K562 treated with DMSO at 1 percent for 12 hours (cell line): ENCODE measurements around the gene RP9. TPM values are rescaled to one million over a fixed set of nuclear protein-coding genes. Genes with fewer than 3 reads are reported as not detected.

Source experiments
- total RNA-seq: library from RNA; unstranded; fragments of 300-600 nt; gene quantifications from 2 replicates; pipeline ENCODE4 v1.2.3, GENCODE V29; 2022; ENCODE audit not compliant: insufficient read depth

Gene RP9, protein sequence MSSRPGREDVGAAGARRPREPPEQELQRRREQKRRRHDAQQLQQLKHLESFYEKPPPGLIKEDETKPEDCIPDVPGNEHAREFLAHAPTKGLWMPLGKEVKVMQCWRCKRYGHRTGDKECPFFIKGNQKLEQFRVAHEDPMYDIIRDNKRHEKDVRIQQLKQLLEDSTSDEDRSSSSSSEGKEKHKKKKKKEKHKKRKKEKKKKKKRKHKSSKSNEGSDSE
- 21.9 and 23.8 TPM in 2 replicates for total RNA-seq

GRCh38 chr7:33109005-33109757 is at the start of gene RP9:
RP9 (minus strand) TSS chr7:33109404; CDS start chr7:33109372, 32 bp downstream.

GRCh38 chr7:33128990-33129805 is 20.0 kb upstream of the RP9 start, which contains the start of gene BBS9:
BBS9 (plus strand) TSS chr7:33129564; CDS start chr7:33146253, 16,689 bp downstream.

GRCh38 chr7:33062023-33062781 is 47.0 kb downstream of the RP9 start, which contains the start of gene NT5C3A:
NT5C3A (minus strand) TSS chr7:33062776; CDS start chr7:33062705, 71 bp downstream.

Other genes starting within 250 kb of the RP9 start
- gene KBTBD2, start 217.6 kb downstream of the RP9 start, total RNA-seq: 14.7 and 33.8 TPM in 2 replicates
- 26.3 and 47.8 TPM in 2 replicates for gene FKBP9, start 152.0 kb downstream of the RP9 start, total RNA-seq
- gene NT5C3A, start 46.6 kb downstream of the RP9 start, total RNA-seq: 10.2 and 23.5 TPM in 2 replicates
- gene BBS9, start 20.2 kb upstream of the RP9 start, total RNA-seq: 1.7 and 2.5 TPM in 2 replicates